ENCODE measurements around the gene SPOCK1. TPM values are rescaled to one million over a fixed set of nuclear protein-coding genes. Genes with fewer than 3 reads are reported as not detected.

SPOCK1 gene
- total and polyA plus RNA-seq, 2 donors (not counting 3 experiments of a cell fraction or from before 2014, with no cell fraction given) = 144 to 280 TPM

DNA sequence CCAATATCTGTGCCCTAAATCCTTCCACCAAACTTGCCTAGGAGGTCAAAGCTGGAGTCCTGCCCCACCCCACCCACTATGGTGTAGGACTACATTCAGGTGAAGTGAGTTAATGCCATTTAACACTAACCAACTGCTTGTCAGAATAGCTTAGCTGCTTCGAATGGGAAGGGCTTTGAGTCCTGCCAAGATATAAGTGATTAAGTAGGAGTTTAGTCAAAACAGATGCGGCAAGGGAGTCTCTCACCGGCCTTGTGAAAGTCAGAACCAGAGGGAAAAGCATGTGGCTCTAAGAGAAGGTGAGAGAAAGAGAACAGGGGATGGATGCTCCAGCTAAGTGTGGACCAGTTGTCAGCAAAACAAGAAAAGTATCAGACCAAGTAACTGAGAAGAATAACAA lies 132.6 kb downstream of the SPOCK1 start:
- Histone ChIP-seq H3K79me2 (ENCODE audit: control insufficient read depth, insufficient read depth, low read length) (peaks cover 27% of the 10 kb centered on the region), H4K20me1 (replicated peaks; ENCODE audit: control insufficient read depth, extremely low read depth, insufficient read depth, low read length) (no peaks in the 10 kb centered on the region), H3K4me1 (ENCODE audit: control insufficient read depth, extremely low read depth, insufficient read depth, low read length) (peaks cover 17% of the 10 kb centered on the region), H3K36me3 (ENCODE audit: control insufficient read depth in 2 of 2, extremely low read depth in 1 of 2, insufficient read depth in 2 of 2, low read length in 2 of 2) (no peaks in the 10 kb centered on the region), H3K27ac (ENCODE audit: insufficient read depth, low read depth, low read length) (no peak overlapping the region), H3K9ac (replicated peaks; ENCODE audit: extremely low read depth, insufficient read depth, low read length) (no peak overlapping the region), H2AFZ (ENCODE audit: low read depth, low read length) (no peak overlapping the region), H3K9me3 (replicated peaks; ENCODE audit: control insufficient read depth, insufficient read depth, low read length) (no peaks in the 10 kb centered on the region), H3K4me2 (ENCODE audit: insufficient read depth, low read length) (no peak overlapping the region), H3K27me3 (ENCODE audit: control insufficient read depth in 2 of 2, insufficient read depth in 2 of 2, low read length in 2 of 2) (no peaks in the 10 kb centered on the region), H3K4me3 (replicated peaks in 1 of 3; ENCODE audit: insufficient read depth in 1 of 3, low read depth in 1 of 3, low read length in 3 of 3) (no peak overlapping the region), H3K9me1 (replicated peaks; ENCODE audit: control insufficient read depth, extremely low read depth, insufficient read depth, low read length) (no peaks in the 10 kb centered on the region)
- POLR2A ChIA-PET = no interaction called here
- intact Hi-C loops (cut with micrococcal nuclease) (no loop called here), dilution Hi-C loops (cut with MboI; ENCODE audit: extremely low pct_ligation_motif_present, low sequenced_read_pairs) (no loop called here)
- CTCF ChIA-PET = interaction anchor here (0.8 to 3.6 kb wide), 6 partner anchors 8 to 131 kb away, joined by 3 to 19 read pairs (median 3); no protein-coding TSS in a partner anchor
- TF ChIP-seq FOS (IDR thresholded peaks at IDR 0.05; ENCODE audit: borderline replicate concordance, insufficient read depth, low read length) = no peak
- TF ChIP-seq, protein P1, sequence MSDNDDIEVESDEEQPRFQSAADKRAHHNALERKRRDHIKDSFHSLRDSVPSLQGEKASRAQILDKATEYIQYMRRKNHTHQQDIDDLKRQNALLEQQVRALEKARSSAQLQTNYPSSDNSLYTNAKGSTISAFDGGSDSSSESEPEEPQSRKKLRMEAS (IDR thresholded peaks at IDR 0.05; ENCODE audit: insufficient read depth, insufficient read length) = no peak
- no peak for TF ChIP-seq POLR2AphosphoS5 (IDR thresholded peaks at IDR 0.05; ENCODE audit: insufficient read depth, low read depth, low read length)
- TF ChIP-seq GATA2 (IDR thresholded peaks at IDR 0.05; ENCODE audit: insufficient read depth, insufficient read length, low read depth, low read length) = no peak
- TF ChIP-seq, protein P2, sequence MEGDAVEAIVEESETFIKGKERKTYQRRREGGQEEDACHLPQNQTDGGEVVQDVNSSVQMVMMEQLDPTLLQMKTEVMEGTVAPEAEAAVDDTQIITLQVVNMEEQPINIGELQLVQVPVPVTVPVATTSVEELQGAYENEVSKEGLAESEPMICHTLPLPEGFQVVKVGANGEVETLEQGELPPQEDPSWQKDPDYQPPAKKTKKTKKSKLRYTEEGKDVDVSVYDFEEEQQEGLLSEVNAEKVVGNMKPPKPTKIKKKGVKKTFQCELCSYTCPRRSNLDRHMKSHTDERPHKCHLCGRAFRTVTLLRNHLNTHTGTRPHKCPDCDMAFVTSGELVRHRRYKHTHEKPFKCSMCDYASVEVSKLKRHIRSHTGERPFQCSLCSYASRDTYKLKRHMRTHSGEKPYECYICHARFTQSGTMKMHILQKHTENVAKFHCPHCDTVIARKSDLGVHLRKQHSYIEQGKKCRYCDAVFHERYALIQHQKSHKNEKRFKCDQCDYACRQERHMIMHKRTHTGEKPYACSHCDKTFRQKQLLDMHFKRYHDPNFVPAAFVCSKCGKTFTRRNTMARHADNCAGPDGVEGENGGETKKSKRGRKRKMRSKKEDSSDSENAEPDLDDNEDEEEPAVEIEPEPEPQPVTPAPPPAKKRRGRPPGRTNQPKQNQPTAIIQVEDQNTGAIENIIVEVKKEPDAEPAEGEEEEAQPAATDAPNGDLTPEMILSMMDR (IDR thresholded peaks at IDR 0.05; ENCODE audit: extremely low read depth in 1 of 2, insufficient read depth in 1 of 2, low read depth in 1 of 2, low read length in 2 of 2) = no peak
- TF ChIP-seq JUN (IDR thresholded peaks at IDR 0.05; ENCODE audit: borderline replicate concordance, insufficient read depth, insufficient read length, low read depth) = no peak
- no peak for TF ChIP-seq MYC (IDR thresholded peaks at IDR 0.05; ENCODE audit: low read depth, low read length)
- no peak for TF ChIP-seq EZH2 (IDR thresholded peaks at IDR 0.05; ENCODE audit: borderline replicate concordance, low read depth, low read length, severe bottlenecking)
- TF ChIP-seq POLR2A (IDR thresholded peaks at IDR 0.05; ENCODE audit: low read depth, low read length) = no peak
- no peak for FAIRE-seq
- BruUV-seq (replicated peaks) = no TSS peak
- no peak for DNase-seq (ENCODE audit: low read depth, low spot score)

Data from endothelial cell of umbilical vein (primary cell).